Thoracic aorta (tissue), 2 donors: ENCODE results near the gene VSTM4. TPM values are rescaled to one million over a fixed set of nuclear protein-coding genes. Genes with fewer than 3 reads are reported as not detected.

Source experiments
- ATAC-seq: fragments of 150-250 bp; one replicate; pipeline ENCODE4 v1.8.0; 2017; ENCODE audit warnings: low read depth; ENCODE audit not compliant: insufficient number of reproducible peaks, low FRiP score
- DNase-seq: peaks from one replicate; pipeline ENCODE4 v3.0.0-alpha.2; 2020; ENCODE audit warnings: low spot score
- H3K27ac ChIP-seq, 2 donors: fragments of 200-600 bp; sonication (generic); 1 replicate in 1 of 2; 2 replicates in 1 of 2; pipeline ENCODE4 v1.5.1; 2016; ENCODE audit warnings: mild to moderate bottlenecking in 2 of 2, moderate library complexity in 2 of 2
- H3K27me3 ChIP-seq: fragments of 200-600 bp; sonication (generic); replicated peaks from 2 replicates; pipeline ENCODE4 v1.6.0; 2016; ENCODE audit warnings: mild to moderate bottlenecking; ENCODE audit not compliant: insufficient read depth
- H3K36me3 ChIP-seq: fragments of 200-600 bp; sonication (generic); one replicate; pipeline ENCODE4 v1.5.1; 2016
- H3K4me1 ChIP-seq, 2 donors: fragments of 200-600 bp; sonication (generic); 1 replicate in 1 of 2; 2 replicates in 1 of 2; pipeline versions ENCODE4 v1.5.1 to v1.6.0; 2016; ENCODE audit warnings: low read depth in 2 of 2, mild to moderate bottlenecking in 1 of 2; ENCODE audit not compliant: control insufficient read depth in 1 of 2
- H3K4me3 ChIP-seq: fragments of 200-600 bp; sonication (generic); 2 replicates; pipeline ENCODE4 v1.5.1; 2016; ENCODE audit warnings: mild to moderate bottlenecking
- H3K9me3 ChIP-seq: fragments of 200-600 bp; sonication (generic); 2 replicates; pipeline ENCODE4 v1.5.1; 2016
- CTCF ChIP-seq: fragments of 200-600 bp; sonication (generic); IDR thresholded peaks from one replicate; pipeline ENCODE4 v1.5.1; 2019; ENCODE audit warnings: antibody characterized with exemption
- total RNA-seq, 2 donors: library from RNA; depleted of rRNA; stranded (reverse); fragments of >200 nt; gene quantifications; one replicate each; pipeline versions ENCODE4 v1.1.0 to v1.2.3, GENCODE V29; 2016

Gene VSTM4
- total RNA-seq, 2 donors from 2014 or later: 24.4 to 46.4 TPM

- Histone ChIP-seq H3K27me3 (no peaks in the 10 kb centered on the region), H3K4me3 (no peak overlapping the region), H3K9me3 (no peaks in the 10 kb centered on the region), H3K4me1 (peaks cover 19 to 55% of the 10 kb centered on the region in 2 donors), H3K27ac (no peak overlapping the region), H3K36me3 (peaks cover 4% of the 10 kb centered on the region)
- no peak for DNase-seq
- no peak for ATAC-seq
- TF ChIP-seq CTCF: no peak
These were observed 22.8 kb downstream of the VSTM4 start for GRCh38 chr10:49092477-49092876.

- ATAC-seq: no peak
- no peak for TF ChIP-seq CTCF
These were observed 23.7 kb downstream of the VSTM4 start for GRCh38 chr10:49091450-49092210.

GRCh38 chr10:49090696-49091380, 24.5 kb downstream of the VSTM4 start:
- H3K9me3 ChIP-seq: peaks cover 7% of the 10 kb centered on the region
- ATAC-seq (no peak), DNase-seq (no peak)
- H3K27me3 ChIP-seq: no peaks in the 10 kb centered on the region
- peaks cover 19 to 40% of the 10 kb centered on the region in 2 donors for H3K4me1 ChIP-seq
- no peak for TF ChIP-seq CTCF
- H3K27ac ChIP-seq: no peak overlapping the region
- peaks cover 4% of the 10 kb centered on the region for H3K36me3 ChIP-seq
- no peak overlapping the region for H3K4me3 ChIP-seq

More at GRCh38 chr10:49091450-49092210, 23.7 kb downstream of the VSTM4 start:
- H3K36me3 ChIP-seq: peaks cover 4% of the 10 kb centered on the region
- peaks cover 19 to 47% of the 10 kb centered on the region in 2 donors for H3K4me1 ChIP-seq
- no peak for DNase-seq
- peaks cover 7% of the 10 kb centered on the region for H3K9me3 ChIP-seq
- H3K27me3 ChIP-seq: no peaks in the 10 kb centered on the region
- no peak overlapping the region for H3K27ac ChIP-seq
- H3K4me3 ChIP-seq: no peak overlapping the region

- Histone ChIP-seq H3K4me3 (no peak overlapping the region), H3K9me3 (peaks cover 7% of the 10 kb centered on the region), H3K27me3 (no peaks in the 10 kb centered on the region), H3K4me1 (peaks cover 19 to 34% of the 10 kb centered on the region in 2 donors), H3K36me3 (peaks cover 4% of the 10 kb centered on the region), H3K27ac (no peak overlapping the region)
- DNase-seq (no peak), ATAC-seq (no peak)
- no peak for TF ChIP-seq CTCF
These were observed 25.1 kb downstream of the VSTM4 start for GRCh38 chr10:49090189-49090575.

GRCh38 chr10:49089557-49090188, 25.6 kb downstream of the VSTM4 start:
- H3K4me1 ChIP-seq: peaks cover 15 to 31% of the 10 kb centered on the region in 2 donors
- no peaks in the 10 kb centered on the region for H3K27me3 ChIP-seq
- ATAC-seq (no peak), DNase-seq (no peak)
- H3K27ac ChIP-seq: no peak overlapping the region
- peaks cover 4% of the 10 kb centered on the region for H3K36me3 ChIP-seq
- H3K4me3 ChIP-seq: no peak overlapping the region
- TF ChIP-seq CTCF: no peak
- peaks cover 7% of the 10 kb centered on the region for H3K9me3 ChIP-seq
